GM18519 (cell line): ENCODE data around the gene PTPRU.

ENCODE experiments used
- ATAC-seq: cut with Tn5 transposase; IDR thresholded peaks from one replicate; pipeline ENCODE4 v1.9.1; 2021; ENCODE audit warnings: mild to moderate bottlenecking, moderate library complexity; ENCODE audit not compliant: unreplicated experiment, low FRiP score

The PTPRU gene

DNA sequence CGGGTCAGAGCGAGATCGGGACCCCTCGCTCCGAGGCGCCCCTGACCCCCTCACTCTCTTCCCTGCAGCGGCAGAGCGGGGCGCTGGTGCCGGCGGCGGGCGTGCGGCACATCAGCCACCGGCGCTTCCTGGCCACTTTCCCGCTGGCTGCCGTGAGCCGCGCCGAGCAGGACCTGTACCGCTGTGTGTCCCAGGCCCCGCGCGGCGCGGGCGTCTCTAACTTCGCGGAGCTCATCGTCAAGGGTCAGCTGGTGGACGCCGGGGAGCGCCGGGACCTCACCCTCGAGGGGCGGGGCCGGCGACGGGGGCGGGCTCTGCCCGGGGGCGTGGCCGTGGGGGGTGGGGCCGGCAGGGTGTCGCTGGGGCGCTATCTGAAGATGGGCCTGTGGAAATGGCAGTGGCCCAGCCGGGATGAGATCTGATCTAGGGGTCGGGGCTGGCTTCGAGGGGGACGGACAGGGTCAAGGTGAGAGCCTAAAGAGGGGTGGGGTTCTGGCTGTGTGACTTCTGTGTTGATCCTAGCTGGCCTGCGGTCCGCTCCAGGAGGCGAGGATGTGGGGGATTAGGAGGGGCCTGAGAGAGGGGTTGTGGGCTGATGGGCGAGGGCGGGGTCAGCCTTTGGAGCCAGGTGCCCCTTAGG lies 23.6 kb downstream of the PTPRU start:
- no peak for ATAC-seq

DNA sequence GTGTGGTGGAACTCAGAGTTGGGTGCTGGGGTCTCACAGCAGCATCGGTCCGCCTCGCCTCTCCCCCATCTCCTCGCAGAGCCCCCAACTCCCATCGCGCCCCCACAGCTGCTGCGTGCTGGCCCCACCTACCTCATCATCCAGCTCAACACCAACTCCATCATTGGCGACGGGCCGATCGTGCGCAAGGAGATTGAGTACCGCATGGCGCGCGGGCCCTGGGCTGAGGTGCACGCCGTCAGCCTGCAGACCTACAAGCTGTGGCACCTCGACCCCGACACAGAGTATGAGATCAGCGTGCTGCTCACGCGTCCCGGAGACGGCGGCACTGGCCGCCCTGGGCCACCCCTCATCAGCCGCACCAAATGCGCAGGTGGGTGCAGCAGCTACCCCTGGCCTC lies 24.2 kb downstream of the PTPRU start:
- no peak for ATAC-seq

GRCh38 chr1:29264773-29265389 lies 28.6 kb downstream of the PTPRU start:
- no peak for ATAC-seq

GRCh38 chr1:29266912-29267311 lies 30.6 kb downstream of the PTPRU start:
- no peak for ATAC-seq

- ATAC-seq: no peak
Observed at GRCh38 chr1:29267321-29268070, 31.2 kb downstream of the PTPRU start.

DNA sequence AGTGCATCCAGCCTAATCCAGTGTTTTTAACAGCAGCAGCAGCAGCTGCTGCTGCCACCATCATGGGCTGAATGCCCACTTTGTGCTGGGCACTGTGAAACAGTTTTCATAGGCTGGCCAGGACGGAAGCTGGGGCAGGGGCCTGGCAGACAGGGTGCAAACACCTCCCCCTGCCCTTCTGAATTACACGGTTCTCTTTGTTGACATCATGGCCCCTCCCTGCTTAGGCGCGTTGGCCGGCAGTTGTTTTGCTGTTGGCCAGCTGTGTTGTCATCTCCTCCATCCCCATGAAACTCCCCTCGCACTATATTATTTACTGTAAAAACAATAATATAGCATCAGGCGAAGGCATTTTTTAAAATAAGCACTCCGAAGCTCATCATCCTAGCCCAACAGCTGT lies 33.1 kb downstream of the PTPRU start:
- no peak for ATAC-seq

- ATAC-seq: no peak
Observed at GRCh38 chr1:29270929-29271521, 34.7 kb downstream of the PTPRU start.

GRCh38 chr1:29271724-29272123 lies 35.4 kb downstream of the PTPRU start:
- ATAC-seq: no peak

- no peak for ATAC-seq
Observed at GRCh38 chr1:29272147-29272907, 36.0 kb downstream of the PTPRU start.

DNA sequence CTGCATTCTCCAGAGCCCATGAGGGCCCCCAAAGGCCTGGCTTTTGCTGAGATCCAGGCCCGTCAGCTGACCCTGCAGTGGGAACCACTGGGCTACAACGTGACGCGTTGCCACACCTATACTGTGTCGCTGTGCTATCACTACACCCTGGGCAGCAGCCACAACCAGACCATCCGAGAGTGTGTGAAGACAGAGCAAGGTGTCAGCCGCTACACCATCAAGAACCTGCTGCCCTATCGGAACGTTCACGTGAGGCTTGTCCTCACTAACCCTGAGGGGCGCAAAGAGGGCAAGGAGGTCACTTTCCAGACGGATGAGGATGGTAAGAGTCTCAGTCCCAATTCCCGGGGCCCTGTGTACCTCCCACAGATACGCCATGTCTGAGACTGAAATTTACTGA lies 39.1 kb downstream of the PTPRU start:
- no peak for ATAC-seq

- no peak for ATAC-seq
Observed at GRCh38 chr1:29278124-29278523, 41.8 kb downstream of the PTPRU start.

DNA sequence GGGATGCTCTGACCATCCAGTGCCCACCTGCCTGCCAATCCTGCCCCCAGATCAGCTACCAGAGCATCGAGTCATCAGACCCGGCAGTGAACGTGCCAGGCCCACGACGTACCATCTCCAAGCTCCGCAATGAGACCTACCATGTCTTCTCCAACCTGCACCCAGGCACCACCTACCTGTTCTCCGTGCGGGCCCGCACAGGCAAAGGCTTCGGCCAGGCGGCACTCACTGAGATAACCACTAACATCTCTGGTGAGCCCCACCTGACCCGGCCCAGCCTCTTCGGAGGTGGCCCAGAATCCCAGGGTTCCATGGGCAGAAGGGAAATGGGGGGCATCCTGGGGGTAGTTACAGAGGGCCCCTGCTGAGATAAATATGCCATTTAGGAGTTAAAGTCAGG lies 43.1 kb downstream of the PTPRU start:
- no peak for ATAC-seq

DNA sequence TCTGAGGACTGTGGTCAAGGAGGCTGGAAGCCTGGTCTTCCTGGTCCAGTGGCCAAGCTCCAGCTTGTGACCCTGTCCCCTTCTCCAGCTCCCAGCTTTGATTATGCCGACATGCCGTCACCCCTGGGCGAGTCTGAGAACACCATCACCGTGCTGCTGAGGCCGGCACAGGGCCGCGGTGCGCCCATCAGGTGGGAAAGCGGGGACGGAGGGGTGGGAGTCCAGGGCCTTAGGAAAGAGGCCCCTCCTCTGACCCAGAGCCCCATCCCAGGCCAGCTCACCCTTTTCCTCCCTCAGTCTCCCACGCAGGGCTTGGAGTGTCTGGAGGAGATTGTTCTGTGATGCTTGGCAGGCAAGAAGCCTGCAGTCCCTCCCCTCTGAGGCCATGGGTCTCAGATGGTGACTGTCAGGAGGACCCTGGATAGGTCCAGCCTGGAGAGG lies 43.6 kb downstream of the PTPRU start:
- no peak for ATAC-seq

GRCh38 chr1:29280409-29281131 lies 44.2 kb downstream of the PTPRU start:
- ATAC-seq: no peak

DNA sequence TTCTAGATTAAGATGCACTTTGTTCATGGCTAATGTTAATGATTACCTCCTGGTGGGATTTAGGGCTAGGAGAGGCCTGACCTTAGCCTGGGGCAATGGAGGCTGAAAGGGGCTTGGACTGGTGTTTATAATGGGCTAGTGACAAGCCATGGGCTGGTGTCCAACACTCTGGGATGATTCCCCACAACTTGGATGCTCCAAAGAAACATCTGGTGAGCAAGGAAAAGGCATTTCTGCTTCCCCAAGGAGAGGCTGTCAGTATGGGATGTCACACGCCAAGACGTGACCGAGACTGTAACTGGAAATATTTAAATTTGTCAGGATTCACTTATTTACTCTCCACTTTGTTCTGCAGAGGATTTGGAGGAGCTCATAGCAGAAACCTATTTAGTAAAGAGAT lies 45.2 kb downstream of the PTPRU start:
- no peak for ATAC-seq

GRCh38 chr1:29282135-29282923 lies 46.0 kb downstream of the PTPRU start:
- ATAC-seq: no peak

DNA sequence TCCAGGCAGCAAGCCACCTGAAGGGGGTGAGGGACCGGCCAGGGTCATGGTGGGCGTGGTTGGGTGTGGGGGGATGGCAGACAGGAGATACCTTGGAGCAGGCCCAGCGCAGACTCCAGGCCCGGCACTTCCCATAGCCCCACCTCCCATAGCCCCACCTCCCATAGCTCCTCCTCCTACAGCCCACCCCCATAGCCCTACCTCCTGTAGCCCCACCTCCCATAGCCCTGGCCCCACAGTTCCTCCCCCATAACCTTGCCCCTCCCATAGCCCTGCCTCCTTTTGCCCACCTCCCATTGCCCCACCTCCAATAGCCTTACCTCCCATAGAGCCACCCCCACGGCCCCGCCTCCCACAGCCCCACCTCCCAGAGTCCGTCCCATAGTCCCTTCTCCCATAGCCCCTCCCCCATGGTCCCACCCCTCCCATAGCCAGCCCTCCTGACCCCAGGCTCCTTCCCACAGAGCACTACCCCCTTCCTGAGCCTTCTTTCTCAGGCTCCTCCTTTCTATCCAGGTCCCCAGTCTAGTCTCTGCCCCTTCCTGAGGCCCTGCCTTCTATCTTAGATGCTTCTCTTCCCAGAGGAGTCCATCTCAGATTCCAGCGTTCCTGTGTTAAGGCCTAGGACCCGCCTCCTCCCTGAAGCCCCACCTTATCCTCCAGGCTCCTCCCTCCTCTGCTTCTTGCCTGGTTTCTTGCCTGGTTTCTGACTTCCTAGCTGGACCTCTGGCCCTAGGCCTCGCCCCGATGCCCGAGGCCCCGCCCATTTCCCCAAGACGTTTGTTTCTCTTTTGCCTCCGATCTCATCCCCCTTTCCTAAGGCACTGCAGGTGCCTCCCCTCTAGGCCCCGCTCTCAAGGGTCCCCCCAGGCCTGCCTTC lies 46.8 kb downstream of the PTPRU start:
- ATAC-seq: no peak

GRCh38 chr1:29283804-29284195 lies 47.5 kb downstream of the PTPRU start:
- ATAC-seq: no peak
